Skeletal muscle tissue (tissue), 4 donors: ENCODE results near the gene OR4A5. TPM values are rescaled to one million over a fixed set of nuclear protein-coding genes. Genes with fewer than 3 reads are reported as not detected.
"Not testable (repeated sequence)": the region's sequence is repeated elsewhere in the genome, so short reads cannot be mapped to it uniquely, and the experiment has no call there.

Experiments
- H3K27ac ChIP-seq: one replicate; pipeline ENCODE4 v1.7.0; 2013; ENCODE audit warnings: mild to moderate bottlenecking, low read depth, low read length, inconsistent platforms
- H3K27me3 ChIP-seq, 3 donors: one replicate each; pipeline ENCODE4 v1.7.0; 2013; ENCODE audit warnings: low read length in 3 of 3; ENCODE audit not compliant: control insufficient read depth in 3 of 3, insufficient read depth in 3 of 3
- H3K36me3 ChIP-seq, 3 donors: one replicate each; pipeline ENCODE4 v1.7.0; 2013; ENCODE audit warnings: low read length in 3 of 3; ENCODE audit not compliant: control insufficient read depth in 3 of 3, insufficient read depth in 3 of 3
- H3K4me1 ChIP-seq, 3 donors: one replicate each; pipeline ENCODE4 v1.7.0; 2013; ENCODE audit warnings: low read length in 3 of 3, mild to moderate bottlenecking in 3 of 3; ENCODE audit not compliant: control insufficient read depth in 3 of 3, insufficient read depth in 3 of 3
- H3K4me3 ChIP-seq, 3 donors: one replicate each; pipeline ENCODE4 v1.7.0; 2013; ENCODE audit warnings: low read length in 3 of 3
- H3K9ac ChIP-seq, 3 donors: one replicate each; pipeline ENCODE4 v1.7.0; 2013; ENCODE audit warnings: low read length in 3 of 3, mild to moderate bottlenecking in 3 of 3, moderate library complexity in 2 of 3, low read depth in 1 of 3
- H3K9me3 ChIP-seq, 3 donors: one replicate each; pipeline ENCODE4 v1.7.0; 2013; ENCODE audit warnings: low read length in 3 of 3; ENCODE audit not compliant: control insufficient read depth in 3 of 3
- total RNA-seq: library from RNA; depleted of rRNA; stranded (reverse); fragments of >200 nt; gene quantifications from one replicate; pipeline ENCODE4 v1.2.3, GENCODE V29; 2014
- donor health status: Osteomylitis.

The OR4A5 gene, protein sequence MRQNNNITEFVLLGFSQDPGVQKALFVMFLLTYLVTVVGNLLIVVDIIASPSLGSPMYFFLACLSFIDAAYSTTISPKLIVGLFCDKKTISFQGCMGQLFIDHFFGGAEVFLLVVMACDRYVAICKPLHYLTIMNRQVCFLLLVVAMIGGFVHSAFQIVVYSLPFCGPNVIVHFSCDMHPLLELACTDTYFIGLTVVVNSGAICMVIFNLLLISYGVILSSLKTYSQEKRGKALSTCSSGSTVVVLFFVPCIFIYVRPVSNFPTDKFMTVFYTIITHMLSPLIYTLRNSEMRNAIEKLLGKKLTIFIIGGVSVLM
- total RNA-seq = not detected

- not testable (repeated sequence) for H3K27me3 ChIP-seq, H3K9me3 ChIP-seq, H3K36me3 ChIP-seq, H3K27ac ChIP-seq, H3K4me1 ChIP-seq, H3K4me3 ChIP-seq, H3K9ac ChIP-seq
These were observed at the start of gene OR4A5 for GRCh38 chr11:54706532-54706931. TSS of gene OR4A5 (plus strand) at chr11:54706832. CDS start at chr11:54706885, 53 bp downstream.

DNA sequence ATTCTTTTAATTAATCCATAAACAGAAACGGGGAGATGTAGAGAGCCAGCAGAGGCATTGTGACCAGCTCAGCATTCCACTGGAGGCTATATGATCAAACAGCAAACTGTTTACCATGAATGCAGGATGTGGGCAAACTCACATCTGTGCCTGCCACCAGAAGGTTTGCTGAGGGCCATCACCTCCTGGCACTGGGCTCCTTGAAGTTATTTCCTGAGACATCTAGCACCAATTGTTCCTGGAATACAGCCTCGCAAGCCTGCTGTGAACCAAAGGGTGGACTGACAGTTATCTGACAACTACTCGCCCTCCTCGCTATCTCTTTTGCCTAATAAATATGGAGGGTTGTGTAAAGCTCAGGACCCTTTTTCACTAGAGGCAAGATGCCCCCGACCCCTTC is 13.5 kb downstream of the OR4A5 start:
- not testable (repeated sequence) for H3K9ac ChIP-seq, H3K9me3 ChIP-seq, H3K4me3 ChIP-seq, H3K4me1 ChIP-seq, H3K36me3 ChIP-seq, H3K27me3 ChIP-seq, H3K27ac ChIP-seq

Other genes with a start within 250 kb of the OR4A5 start
- gene OR4C46, start 102.8 kb upstream of the OR4A5 start, total RNA-seq = not detected